DMS 273 (cell line): ENCODE results near the gene SYT12.

ENCODE experiments used
- DNase-seq: peaks from one replicate; lab custom pipeline; 2025; ENCODE audit not compliant: unreplicated experiment; lab: John Stamatoyannopoulos, UW

The SYT12 gene

DNA sequence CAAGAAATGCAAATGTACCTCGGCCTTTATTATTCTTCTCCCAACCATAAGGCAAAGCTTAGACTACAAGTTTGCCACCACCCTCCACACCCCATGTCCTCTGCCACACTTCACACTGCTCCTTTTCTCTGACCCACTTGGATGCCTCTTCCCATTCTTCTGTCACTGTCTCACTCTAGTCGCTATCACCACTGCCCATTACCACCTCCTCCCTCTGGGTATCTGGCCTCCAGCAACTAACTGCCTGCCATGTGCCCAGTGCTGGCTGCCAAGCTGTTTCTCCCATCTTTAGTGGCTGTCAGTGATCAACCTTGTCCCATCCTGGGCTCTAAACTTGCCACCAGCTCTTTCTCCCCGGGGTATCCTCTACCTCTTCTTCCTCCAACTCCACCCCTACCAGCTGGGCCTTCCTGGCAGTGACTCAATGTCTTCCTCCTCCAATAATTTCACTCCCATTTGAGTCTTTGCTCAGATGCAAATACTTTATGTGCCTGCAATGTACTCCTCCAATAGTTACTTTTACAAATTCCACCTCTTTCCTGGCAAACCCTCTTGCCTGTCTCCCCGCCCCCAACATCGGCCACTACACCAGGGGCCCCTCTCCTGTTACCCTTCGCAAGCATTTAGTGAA is 76.0 kb downstream of the SYT12 start:
- DNase-seq, result peak; percentile 19

DNA sequence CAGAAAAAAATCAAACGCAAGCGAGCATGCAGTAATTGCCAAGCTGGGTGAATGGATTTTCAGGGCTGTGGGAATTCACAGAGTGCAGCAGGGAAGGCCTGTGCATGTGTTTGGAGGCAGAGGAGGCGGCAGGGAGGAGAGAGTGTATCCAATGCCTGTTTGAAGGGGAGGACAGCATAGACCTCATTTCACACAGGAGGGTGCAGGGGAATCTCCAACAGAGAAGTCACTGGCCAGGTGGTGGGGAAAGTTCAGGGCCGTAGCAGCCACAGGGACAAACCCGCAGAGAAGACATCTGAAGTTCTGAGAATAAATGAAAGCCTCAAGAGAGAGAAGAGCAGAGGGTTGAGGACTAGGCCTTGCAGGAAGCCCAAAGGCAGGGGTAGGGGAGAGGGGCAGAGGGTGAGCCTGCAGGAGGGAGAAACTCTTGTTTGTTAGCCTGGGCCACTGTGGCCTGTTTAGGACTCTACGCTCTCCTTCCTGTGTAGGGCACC is 76.9 kb downstream of the SYT12 start:
- DNase-seq, result no peak
